Fibroblast of villous mesenchyme (primary cell): ENCODE data around the gene RNF166. TPM values are rescaled to one million over a fixed set of nuclear protein-coding genes. Genes with fewer than 3 reads are reported as not detected.

ENCODE experiments used
- DNase-seq: peaks from one replicate; pipeline ENCODE4 v3.0.0-alpha.2; 2010; ENCODE audit warnings: low read depth
- H3K4me3 ChIP-seq: 2 replicates; pipeline ENCODE4 v1.5.1; 2011; ENCODE audit warnings: low read depth, mild to moderate bottlenecking, low read length
- total RNA-seq: library from RNA; depleted of rRNA; stranded (reverse); fragments of >200 nt; gene quantifications from 2 replicates; pipeline ENCODE4 v1.2.3, GENCODE V29; 2012
- TF ChIP-seq, protein P1 (sequence below): IDR thresholded peaks from 2 replicates; pipeline ENCODE4 v1.5.1; 2012; ENCODE audit warnings: low read depth, mild to moderate bottlenecking, low read length; ENCODE audit not compliant: insufficient read depth

The RNF166 gene
- total RNA-seq, 1 donor = 13.0 TPM

DNA sequence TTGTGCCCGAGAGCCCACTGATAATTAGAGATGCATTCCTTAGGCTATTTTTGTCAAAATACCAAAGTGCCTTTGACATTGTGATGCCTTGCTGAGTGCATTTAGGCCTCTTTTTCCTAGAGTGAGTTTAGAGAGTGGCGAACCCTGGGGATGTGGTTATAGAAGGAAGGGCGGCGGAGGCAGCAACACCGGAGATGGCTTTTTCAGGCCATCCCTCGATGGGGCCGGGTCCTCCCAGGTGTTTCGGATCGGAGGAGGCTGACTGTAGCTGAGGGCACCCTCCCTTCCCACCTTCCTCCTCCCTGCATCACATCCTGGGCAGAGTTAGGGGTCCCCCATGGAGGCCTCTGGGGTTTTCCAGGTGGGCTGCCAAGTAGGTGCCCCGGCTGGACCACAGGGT, 13.3 kb downstream of the RNF166 start:
- TF ChIP-seq, protein P1, sequence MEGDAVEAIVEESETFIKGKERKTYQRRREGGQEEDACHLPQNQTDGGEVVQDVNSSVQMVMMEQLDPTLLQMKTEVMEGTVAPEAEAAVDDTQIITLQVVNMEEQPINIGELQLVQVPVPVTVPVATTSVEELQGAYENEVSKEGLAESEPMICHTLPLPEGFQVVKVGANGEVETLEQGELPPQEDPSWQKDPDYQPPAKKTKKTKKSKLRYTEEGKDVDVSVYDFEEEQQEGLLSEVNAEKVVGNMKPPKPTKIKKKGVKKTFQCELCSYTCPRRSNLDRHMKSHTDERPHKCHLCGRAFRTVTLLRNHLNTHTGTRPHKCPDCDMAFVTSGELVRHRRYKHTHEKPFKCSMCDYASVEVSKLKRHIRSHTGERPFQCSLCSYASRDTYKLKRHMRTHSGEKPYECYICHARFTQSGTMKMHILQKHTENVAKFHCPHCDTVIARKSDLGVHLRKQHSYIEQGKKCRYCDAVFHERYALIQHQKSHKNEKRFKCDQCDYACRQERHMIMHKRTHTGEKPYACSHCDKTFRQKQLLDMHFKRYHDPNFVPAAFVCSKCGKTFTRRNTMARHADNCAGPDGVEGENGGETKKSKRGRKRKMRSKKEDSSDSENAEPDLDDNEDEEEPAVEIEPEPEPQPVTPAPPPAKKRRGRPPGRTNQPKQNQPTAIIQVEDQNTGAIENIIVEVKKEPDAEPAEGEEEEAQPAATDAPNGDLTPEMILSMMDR = no peak
- no peak overlapping the region for H3K4me3 ChIP-seq
- DNase-seq = no peak

DNA sequence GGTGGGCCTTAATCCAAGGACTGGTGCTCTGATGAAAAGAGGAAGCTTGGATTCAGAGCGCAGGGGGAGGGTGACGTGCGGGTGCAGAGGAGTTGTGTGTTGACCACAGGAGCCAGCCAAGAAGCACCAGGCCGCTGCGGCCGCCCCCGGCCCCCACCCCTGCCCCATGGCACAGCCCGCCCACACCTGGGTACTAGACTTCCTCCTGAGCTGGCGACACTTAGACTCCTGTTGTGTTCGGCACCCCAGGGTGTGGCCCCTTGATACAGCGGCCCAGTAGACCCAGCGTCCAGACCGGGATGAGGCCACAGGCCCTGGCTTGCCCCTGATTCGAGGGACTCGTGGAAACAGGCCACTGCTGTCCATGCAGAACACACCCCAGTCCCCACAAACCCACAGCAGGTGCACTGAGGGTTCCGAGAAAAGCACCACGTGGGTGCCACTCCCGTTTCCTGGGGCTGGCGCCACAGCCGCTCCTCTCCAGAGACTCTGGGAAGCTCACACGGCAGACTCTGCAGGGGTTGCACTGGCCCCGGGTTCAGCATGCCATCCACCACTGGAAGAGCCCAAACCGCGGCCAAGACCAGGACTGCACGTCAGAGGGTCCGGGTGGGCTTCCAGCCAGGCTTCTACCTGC, 14.2 kb downstream of the RNF166 start:
- TF ChIP-seq, protein P1 = no peak
- no peak for DNase-seq
- no peak overlapping the region for H3K4me3 ChIP-seq

DNA sequence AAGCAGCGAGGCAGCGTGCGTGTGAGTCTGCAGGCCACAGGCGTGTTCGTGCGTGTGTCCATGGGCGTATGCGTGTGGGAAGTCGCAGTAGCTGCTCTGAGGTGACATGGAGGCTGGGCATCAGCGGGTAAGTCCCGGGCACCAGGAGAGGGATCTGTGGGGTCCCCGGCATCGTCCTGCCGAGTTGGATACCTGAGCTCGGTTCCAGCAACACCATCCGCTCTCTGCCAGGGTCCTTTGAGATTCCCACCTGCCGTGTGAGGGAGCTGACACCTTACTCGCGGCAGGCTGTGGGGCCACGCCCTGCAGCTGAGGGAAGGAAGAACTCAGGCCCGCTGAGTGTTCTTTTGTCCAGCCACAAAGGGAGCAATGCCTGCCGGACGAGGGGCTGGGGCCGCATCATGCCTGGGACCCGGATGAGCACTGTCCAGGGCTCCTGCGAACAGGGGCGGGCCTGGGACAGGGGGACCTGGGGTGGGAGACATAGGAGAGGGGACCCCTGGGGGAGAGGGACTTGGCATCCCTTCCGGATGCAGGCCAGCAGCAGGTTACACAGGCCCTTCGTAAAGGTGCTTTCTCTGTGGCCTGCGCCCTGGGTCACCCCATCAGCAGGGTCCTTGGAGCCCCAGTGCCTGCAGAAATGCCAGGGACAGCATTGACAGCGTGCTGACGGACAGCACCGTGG, 14.9 kb downstream of the RNF166 start:
- DNase-seq = no peak
- H3K4me3 ChIP-seq = no peak overlapping the region
- TF ChIP-seq, protein P1 = no peak

DNA sequence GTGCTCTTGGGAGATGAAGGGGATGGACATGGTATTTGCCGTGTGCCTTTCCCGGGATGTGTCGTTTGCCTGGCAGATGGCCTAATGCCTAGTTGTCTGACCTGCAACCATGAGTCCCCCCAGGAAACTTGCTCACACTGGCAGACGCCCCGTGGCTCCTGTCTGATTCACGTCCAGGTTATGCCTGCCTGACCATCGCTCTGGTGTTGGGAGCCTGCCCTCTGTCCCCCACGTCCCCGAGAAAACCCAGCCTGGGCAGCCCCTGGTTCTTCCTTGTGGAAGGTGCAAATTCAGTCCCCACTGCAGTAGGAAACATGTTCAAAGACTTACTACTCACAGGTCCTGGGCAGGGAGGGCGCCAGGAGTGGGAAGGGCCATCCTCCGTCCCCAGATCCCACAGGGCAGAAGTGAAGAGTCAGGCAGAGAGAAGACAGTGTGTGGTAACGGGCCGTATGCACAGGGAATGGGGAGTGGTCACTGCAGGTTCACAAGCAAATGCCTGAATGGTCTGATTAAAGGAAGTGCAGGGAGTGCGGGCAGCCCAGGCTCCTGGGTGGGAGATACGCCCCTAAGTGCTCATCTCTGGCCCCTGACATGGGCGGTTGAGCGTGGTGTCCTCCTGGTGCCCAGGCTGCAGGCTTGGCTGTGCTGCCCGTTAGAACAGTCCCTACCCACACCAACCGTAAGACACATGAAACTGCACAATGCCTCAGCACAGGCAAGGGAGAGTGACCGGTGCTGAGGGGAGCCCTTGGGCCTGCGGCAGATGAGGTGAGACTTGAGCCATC, 15.7 kb downstream of the RNF166 start:
- no peak overlapping the region for H3K4me3 ChIP-seq
- TF ChIP-seq, protein P1 = no peak
- DNase-seq = no peak

DNA sequence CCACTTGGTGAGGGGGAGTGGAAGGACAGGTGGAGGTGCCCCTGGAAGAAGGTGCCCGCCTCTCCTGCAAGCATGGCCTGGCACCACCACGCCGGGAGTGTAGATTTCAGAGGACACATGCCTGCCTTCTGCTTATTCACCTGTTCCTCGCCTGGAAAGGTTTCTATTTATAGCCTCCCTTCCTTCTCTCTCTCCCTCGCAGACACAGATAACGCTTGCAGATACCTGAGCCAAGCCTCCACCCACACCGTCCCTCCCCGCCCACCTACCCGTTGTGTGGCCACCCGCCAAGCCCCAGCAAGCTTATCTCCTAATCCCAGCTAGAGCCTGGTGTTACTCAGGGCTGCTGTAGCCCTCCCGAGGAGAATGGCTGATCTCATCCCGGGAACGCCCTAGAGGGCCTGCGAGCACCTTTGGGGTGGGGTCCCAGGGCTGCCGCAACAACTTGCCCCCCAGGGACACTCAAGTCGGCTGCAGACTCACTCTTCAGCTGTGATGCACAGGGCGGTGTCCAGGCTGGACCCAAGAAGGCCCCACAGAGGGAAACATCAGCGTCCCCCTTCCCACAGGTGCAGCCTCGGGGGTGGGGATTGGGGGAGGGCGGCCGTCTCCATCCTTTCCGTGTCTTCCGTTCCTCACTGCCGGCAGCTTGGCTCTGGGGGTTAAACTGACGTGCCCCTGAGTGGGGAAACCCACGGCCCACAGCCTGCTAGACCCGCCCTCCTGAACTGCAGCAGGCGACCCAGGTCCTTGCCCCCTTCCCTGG, 18.0 kb downstream of the RNF166 start:
- no peak for DNase-seq
- no peak overlapping the region for H3K4me3 ChIP-seq
- TF ChIP-seq, protein P1 = no peak

DNA sequence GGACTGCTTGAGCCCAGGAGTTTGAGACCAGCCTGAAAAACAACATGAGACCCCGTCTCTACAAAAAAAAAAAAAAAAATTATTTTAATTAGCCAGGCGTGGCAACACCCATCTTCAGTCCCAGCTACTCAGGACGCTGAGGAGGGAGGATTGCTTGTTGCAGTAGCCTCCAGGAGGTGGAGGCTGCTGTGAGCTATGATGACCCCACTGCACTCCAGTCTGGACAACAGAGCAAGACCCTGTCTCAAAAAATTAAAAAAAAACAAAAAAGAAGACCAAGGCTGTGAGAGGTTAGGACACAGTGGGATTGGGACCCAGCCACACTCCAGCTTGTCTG, 18.6 kb downstream of the RNF166 start:
- no peak for DNase-seq
- TF ChIP-seq, protein P1 = no peak
- no peak overlapping the region for H3K4me3 ChIP-seq
